H1 (cell line): ENCODE results near the gene UNC119B. TPM values are rescaled to one million over a fixed set of nuclear protein-coding genes. Genes with fewer than 3 reads are reported as not detected.

ENCODE experiments used
- CTCF ChIA-PET: fragments of 300-600 bp; sonication (Branson Sonifier 250); formaldehyde crosslinking; loops from one replicate; lab custom pipeline; 2021; ENCODE audit not compliant: partially characterized antibody; lab: Charles Lee
- POLR2A ChIA-PET: fragments of 300-600 bp; sonication (Branson Sonifier 250); formaldehyde crosslinking; loops from one replicate; lab custom pipeline; 2021; ENCODE audit warnings: inconsistent platforms; ENCODE audit not compliant: partially characterized antibody; lab: Charles Lee
- DNase-seq, 2 experiments: peaks; one replicate each; pipeline versions ENCODE4 v3.0.0 to v3.0.0-alpha.2; 2010 to 2022; ENCODE audit warnings: low spot score in 2 of 2, low read depth in 1 of 2, mixed read lengths in 1 of 2
- FAIRE-seq: peaks from 2 replicates; lab custom pipeline; 2011; peaks lifted over from hg19 to GRCh38; lab: Jason Lieb, UNC
- H2AFZ ChIP-seq: 2 replicates; pipeline ENCODE4 v1.8.1; 2012; ENCODE audit warnings: low read length, inconsistent platforms
- H2AK5ac ChIP-seq: 2 replicates; pipeline ENCODE4 v1.6.1; 2013; ENCODE audit warnings: low read depth, low read length
- H2BK120ac ChIP-seq: replicated peaks from 2 replicates; pipeline ENCODE3; 2013; ENCODE audit warnings: low read depth, low read length, inconsistent platforms
- H2BK12ac ChIP-seq: 2 replicates; pipeline ENCODE4 v1.6.1; 2013; ENCODE audit warnings: low read depth, low read length
- H2BK15ac ChIP-seq: 2 replicates; pipeline ENCODE4 v1.6.1; 2013; ENCODE audit warnings: low read length
- H2BK20ac ChIP-seq: 2 replicates; pipeline ENCODE4 v1.6.1; 2013; ENCODE audit warnings: low read length
- H2BK5ac ChIP-seq: 2 replicates; pipeline ENCODE4 v1.6.1; 2013; ENCODE audit warnings: low read depth, low read length
- H3K14ac ChIP-seq: 2 replicates; pipeline ENCODE4 v1.6.1; 2013; ENCODE audit warnings: inconsistent platforms; ENCODE audit not compliant: insufficient read length
- H3K18ac ChIP-seq: 2 replicates; pipeline ENCODE4 v1.6.1; 2013; ENCODE audit warnings: low read length; ENCODE audit errors: extremely low read depth
- H3K23ac ChIP-seq: 2 replicates; pipeline ENCODE4 v1.6.1; 2013; ENCODE audit warnings: inconsistent platforms; ENCODE audit not compliant: insufficient read length
- H3K23me2 ChIP-seq: 2 replicates; pipeline ENCODE4 v1.6.1; 2013; ENCODE audit warnings: low read depth, low read length
- H3K27ac ChIP-seq: 2 replicates; pipeline ENCODE4 v1.6.1; 2011; ENCODE audit warnings: low read depth, low read length, inconsistent platforms
- H3K27me3 ChIP-seq, 4 experiments: replicated peaks in 1 of 4; 1 replicate in 1 of 4; 2 replicates in 3 of 4; pipeline versions ENCODE4 v1.6.1 to v1.8.1; 2011 to 2013; ENCODE audit warnings: low read length in 3 of 4, mild to moderate bottlenecking in 3 of 4, inconsistent platforms in 2 of 4, mixed read lengths in 2 of 4, moderate library complexity in 1 of 4; ENCODE audit not compliant: control insufficient read depth in 3 of 4, insufficient read depth in 3 of 4; ENCODE audit errors: extremely low read depth in 1 of 4
- H3K36me3 ChIP-seq, 4 experiments: 2 replicates each; pipeline versions ENCODE4 v1.6.1 to v1.8.1; 2011 to 2013; ENCODE audit warnings: mild to moderate bottlenecking in 4 of 4, low read length in 3 of 4, moderate library complexity in 2 of 4, control low read depth in 1 of 4, inconsistent platforms in 1 of 4; ENCODE audit not compliant: insufficient read depth in 4 of 4, control insufficient read depth in 2 of 4
- H3K4ac ChIP-seq: replicated peaks from 2 replicates; pipeline ENCODE3; 2013; ENCODE audit warnings: low read length, low read depth, mixed read lengths, inconsistent platforms; ENCODE audit not compliant: insufficient read length
- H3K4me1 ChIP-seq, 4 experiments: replicated peaks in 1 of 4; 1 replicate in 1 of 4; 2 replicates in 3 of 4; pipeline versions ENCODE4 v1.6.1 to v1.8.1; 2011 to 2013; ENCODE audit warnings: low read length in 3 of 4, inconsistent platforms in 2 of 4, mixed read lengths in 1 of 4; ENCODE audit not compliant: insufficient read depth in 4 of 4, control insufficient read depth in 3 of 4
- H3K4me2 ChIP-seq, 2 experiments: 2 replicates each; pipeline versions ENCODE4 v1.6.1 to v1.8.1; 2011 to 2013; ENCODE audit warnings: low read depth in 2 of 2, low read length in 2 of 2, control low read depth in 1 of 2, inconsistent platforms in 1 of 2, mild to moderate bottlenecking in 1 of 2; ENCODE audit not compliant: insufficient read depth in 1 of 2
- H3K4me3 ChIP-seq, 4 experiments: fragments of 200-600, 300-600 bp in 1 of 4; sonication (generic), shearing (Covaris generic), sonication (Bioruptor Twin) in 1 of 4; 2 replicates each; pipeline versions ENCODE4 v1.5.1 to v1.8.1; 2011 to 2016; ENCODE audit warnings: low read length in 4 of 4, low read depth in 3 of 4, control low read depth in 2 of 4, inconsistent platforms in 2 of 4, mild to moderate bottlenecking in 2 of 4, mixed read lengths in 1 of 4, moderate library complexity in 1 of 4; ENCODE audit not compliant: insufficient read depth in 2 of 4; ENCODE audit errors: extremely low read depth in 1 of 4
- H3K56ac ChIP-seq: replicated peaks from 2 replicates; pipeline ENCODE3; 2013; ENCODE audit warnings: low read depth, mild to moderate bottlenecking, mixed read lengths, low read length, inconsistent platforms; ENCODE audit not compliant: insufficient read length
- H3K79me1 ChIP-seq: 2 replicates; pipeline ENCODE4 v1.6.1; 2013; ENCODE audit warnings: low read depth, low read length, control low read depth
- H3K79me2 ChIP-seq, 2 experiments: 2 replicates each; pipeline versions ENCODE4 v1.6.1 to v1.8.1; 2012 to 2013; ENCODE audit warnings: low read length in 2 of 2, mild to moderate bottlenecking in 2 of 2, inconsistent platforms in 1 of 2; ENCODE audit not compliant: insufficient read depth in 2 of 2, control insufficient read depth in 1 of 2
- H3K9ac ChIP-seq, 4 experiments: replicated peaks in 1 of 4; 1 replicate in 1 of 4; 2 replicates in 3 of 4; pipeline versions ENCODE4 v1.6.1 to v1.8.1; 2011 to 2013; ENCODE audit warnings: low read depth in 3 of 4, low read length in 3 of 4, control low read depth in 2 of 4, mild to moderate bottlenecking in 2 of 4, moderate library complexity in 2 of 4, inconsistent platforms in 1 of 4; ENCODE audit errors: extremely low read depth in 1 of 4
- H3K9me3 ChIP-seq, 2 experiments: 2 replicates each; pipeline versions ENCODE4 v1.6.1 to v1.8.1; 2012 to 2013; ENCODE audit warnings: mild to moderate bottlenecking in 2 of 2, moderate library complexity in 2 of 2, control low read depth in 1 of 2, inconsistent platforms in 1 of 2, low read depth in 1 of 2, low read length in 1 of 2, mixed read lengths in 1 of 2; ENCODE audit not compliant: insufficient read depth in 2 of 2
- H4K20me1 ChIP-seq, 2 experiments: replicated peaks in 1 of 2; 2 replicates each; pipeline versions ENCODE3 to v1.8.1; 2011 to 2013; ENCODE audit warnings: inconsistent platforms in 2 of 2, low read length in 2 of 2, mild to moderate bottlenecking in 1 of 2; ENCODE audit not compliant: insufficient read depth in 2 of 2, control insufficient read depth in 1 of 2
- H4K5ac ChIP-seq: 2 replicates; pipeline ENCODE4 v1.6.1; 2013; ENCODE audit warnings: low read length, low read depth, mixed read lengths, inconsistent platforms; ENCODE audit not compliant: insufficient read length
- H4K8ac ChIP-seq: 2 replicates; pipeline ENCODE4 v1.8.0; 2013; ENCODE audit warnings: mild to moderate bottlenecking, moderate library complexity, low read length, inconsistent platforms; ENCODE audit not compliant: insufficient read depth; ENCODE audit errors: extremely low read depth
- H4K91ac ChIP-seq: replicated peaks from 2 replicates; pipeline ENCODE3; 2013; ENCODE audit warnings: low read length, mixed read lengths, inconsistent platforms; ENCODE audit not compliant: insufficient read length
- CHD2 ChIP-seq: IDR thresholded peaks from 2 replicates; pipeline ENCODE4 v1.6.1; 2012; ENCODE audit warnings: low read length, improper control_type of control experiment
- CREB1 ChIP-seq: IDR thresholded peaks from 2 replicates; pipeline ENCODE4 v1.6.1; 2012; ENCODE audit warnings: inconsistent platforms
- CTBP2 ChIP-seq: IDR thresholded peaks from 2 replicates; pipeline ENCODE4 v1.7.0; 2011; ENCODE audit warnings: borderline replicate concordance, mild to moderate bottlenecking, moderate library complexity, mixed read lengths, low read length; ENCODE audit not compliant: insufficient read depth, insufficient read length
- FOSL1 ChIP-seq: IDR thresholded peaks from 2 replicates; pipeline ENCODE4 v1.6.1; 2011; ENCODE audit warnings: mild to moderate bottlenecking, low read depth, low read length, moderate library complexity; ENCODE audit not compliant: insufficient read depth
- JUND ChIP-seq: IDR thresholded peaks from 2 replicates; pipeline ENCODE4 v1.6.1; 2011; ENCODE audit warnings: mild to moderate bottlenecking, improper control_type of control experiment, low read length
- KDM1A ChIP-seq: fragments of 200-600, 300-600 bp; sonication (generic); IDR thresholded peaks from 2 replicates; pipeline ENCODE4 v1.7.1; 2016; ENCODE audit warnings: mild to moderate bottlenecking, low read length, borderline replicate concordance
- POLR2AphosphoS5 ChIP-seq: IDR thresholded peaks from 2 replicates; pipeline ENCODE4 v1.6.1; 2011; ENCODE audit warnings: low read depth, low read length
- RXRA ChIP-seq: IDR thresholded peaks from 2 replicates; pipeline ENCODE4 v1.6.1; 2011; ENCODE audit warnings: low read depth, mild to moderate bottlenecking, low read length, moderate library complexity; ENCODE audit not compliant: insufficient read depth
- SP2 ChIP-seq: IDR thresholded peaks from 2 replicates; pipeline ENCODE4 v1.6.1; 2012; ENCODE audit warnings: mild to moderate bottlenecking, low read length, inconsistent platforms
- SUZ12 ChIP-seq: fragments of 200-600 bp; sonication (generic); IDR thresholded peaks from 2 replicates; pipeline ENCODE4 v1.6.1; 2012; ENCODE audit warnings: mild to moderate bottlenecking, inconsistent platforms, low read length, moderate library complexity, mixed read lengths
- WGBS, 2 experiments: shearing (Covaris generic) in 1 of 2; methylation state at CpG; one replicate each; pipeline versions ENCODE4 v1.1.6 to v1.1.7; 2013 to 2015; ENCODE audit warnings: low lambda C conversion rate in 2 of 2, mixed read lengths in 2 of 2, inconsistent platforms in 1 of 2, low coverage in 1 of 2, missing lambda C conversion rate in 1 of 2; ENCODE audit not compliant: insufficient replicate concordance in 2 of 2, insufficient coverage in 1 of 2, insufficient read length in 1 of 2; ENCODE audit errors: extremely low coverage in 1 of 2, missing lambda C conversion rate in 1 of 2; 5-methylcytosine and 5-hydroxymethylcytosine counted together
- polyA plus RNA-seq, 7 experiments: library from polyadenylated mRNA; depleted of rRNA in 3 of 7; stranded (reverse) in 5 of 7; unstranded in 2 of 7; fragments of >200 nt in 5 of 7; fragments of 200-250 nt in 2 of 7; gene quantifications; 1 replicate in 5 of 7; 2 replicates in 1 of 7; 4 replicates in 1 of 7; pipeline versions ENCODE4 v1.2.1 to v1.2.3, GENCODE V29; 2011 to 2013; ENCODE audit warnings: missing spikeins in 2 of 7, mixed read lengths in 2 of 7
- total RNA-seq: library from RNA; stranded (reverse); fragmentation: NEBNext Ultra II Directional; extraction: Animal tissue kit (Norgen Biotek cat#: 25700); gene quantifications from 2 replicates; pipeline ENCODE4 v1.2.1, GENCODE V29; 2021
- TF ChIP-seq, protein P1 (sequence below): IDR thresholded peaks from 2 replicates; pipeline ENCODE4 v1.6.1; 2012; ENCODE audit warnings: inconsistent platforms

The UNC119B gene
- total and polyA plus RNA-seq, 2 of the 8 experiments (the other 6 are each of a cell fraction or from before 2014, with no cell fraction given) = 40.5 to 50.1 TPM

DNA sequence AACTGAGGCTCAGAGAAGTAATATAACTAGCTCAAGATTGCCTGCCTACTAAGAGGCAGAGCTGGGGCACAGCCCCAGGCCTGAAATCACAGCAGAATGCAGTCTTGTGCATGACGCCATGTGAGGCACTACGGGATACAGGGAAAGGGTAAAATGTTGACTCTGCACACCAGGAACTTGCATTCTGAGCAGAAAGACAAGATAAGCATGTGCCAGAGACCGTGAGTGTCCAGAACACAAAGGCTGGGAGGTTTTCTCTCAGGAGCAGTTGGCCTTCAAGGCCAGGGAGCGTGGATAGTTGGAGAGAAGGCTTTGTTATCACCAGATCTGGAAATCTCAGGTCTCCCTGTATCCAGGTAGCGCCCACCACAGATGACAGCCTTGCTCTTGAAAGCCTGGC, 46.5 kb upstream of the UNC119B start:
- H3K27me3 ChIP-seq = no peaks in the 10 kb centered on the region
- no peak overlapping the region for H3K18ac ChIP-seq
- no peak overlapping the region for H4K91ac ChIP-seq
- no peak overlapping the region for H2AK5ac ChIP-seq
- TF ChIP-seq CREB1 (no peak), SUZ12 (no peak), JUND (no peak), KDM1A (no peak), POLR2AphosphoS5 (no peak), SP2 (no peak), FOSL1 (no peak), CHD2 (no peak), RXRA (no peak), CTBP2 (no peak)
- TF ChIP-seq, protein P1, sequence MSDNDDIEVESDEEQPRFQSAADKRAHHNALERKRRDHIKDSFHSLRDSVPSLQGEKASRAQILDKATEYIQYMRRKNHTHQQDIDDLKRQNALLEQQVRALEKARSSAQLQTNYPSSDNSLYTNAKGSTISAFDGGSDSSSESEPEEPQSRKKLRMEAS = no peak
- H3K27ac ChIP-seq = no peak overlapping the region
- H3K56ac ChIP-seq = no peak overlapping the region
- POLR2A ChIA-PET = no interaction called here
- no peak for DNase-seq
- no peak overlapping the region for H3K14ac ChIP-seq
- WGBS, 2 experiments = 88% methylated on average over 5 of the region's 5 CpGs; no CpG with 5 or more reads in 1 of the 2 experiments
- H3K79me1 ChIP-seq = no peaks in the 10 kb centered on the region
- no peak overlapping the region for H4K5ac ChIP-seq
- no peak overlapping the region for H2BK20ac ChIP-seq
- no peak overlapping the region for H3K23ac ChIP-seq
- H2BK5ac ChIP-seq = no peak overlapping the region
- peaks cover 0 to 2% of the 10 kb centered on the region in 2 experiments for H4K20me1 ChIP-seq
- H2BK120ac ChIP-seq = no peak overlapping the region
- CTCF ChIA-PET = interaction anchor here (0.7 to 3.1 kb wide), 2 partner anchors 9 to 16 kb away, joined by 3 to 41 read pairs; no protein-coding TSS in a partner anchor
- H3K4ac ChIP-seq = no peak overlapping the region
- no peak overlapping the region for H2BK15ac ChIP-seq
- no peaks in the 10 kb centered on the region for H3K79me2 ChIP-seq
- no peak overlapping the region for H3K4me3 ChIP-seq
- H3K36me3 ChIP-seq = no peaks in the 10 kb centered on the region
- FAIRE-seq = no peak
- no peaks in the 10 kb centered on the region for H3K9me3 ChIP-seq
- H4K8ac ChIP-seq = no peak overlapping the region
- H2BK12ac ChIP-seq = no peak overlapping the region
- no peak overlapping the region for H3K9ac ChIP-seq
- H3K23me2 ChIP-seq = peaks cover 4% of the 10 kb centered on the region; the same call in 1 of the 2 replicates
- no peak overlapping the region for H2AFZ ChIP-seq
- H3K4me1 ChIP-seq = peaks cover 0 to 10% (median 4%) of the 10 kb centered on the region in 4 experiments; a peak in 5 of 7 replicates
- H3K4me2 ChIP-seq = no peak overlapping the region
